A549 (cell line): ENCODE data around the gene CAMTA1.

Experiments
- MAFK ChIP-seq: fragments of 450-650 bp; IDR thresholded peaks from 2 replicates; pipeline ENCODE4 v1.6.1; 2014; ENCODE audit not compliant: partially characterized antibody
- MYC ChIP-seq: IDR thresholded peaks from 2 replicates; pipeline ENCODE4 v1.6.1; 2012; ENCODE audit warnings: mild to moderate bottlenecking, inconsistent platforms, low read length, improper control_type of control experiment, borderline replicate concordance
- POLR2A ChIP-seq: IDR thresholded peaks from 2 replicates; pipeline ENCODE4 v1.6.1; 2012; ENCODE audit warnings: mild to moderate bottlenecking, low read length
- RAD21 ChIP-seq, 2 experiments: fragments of >200 bp in 1 of 2; sonication (Bioruptor Twin) in 1 of 2; formaldehyde crosslinking in 1 of 2; IDR thresholded peaks in 1 of 2; conservative IDR thresholded peaks in 1 of 2; 2 replicates in 1 of 2; 3 replicates in 1 of 2; pipeline ENCODE4 v1.6.1; 2012 to 2018; ENCODE audit warnings: inconsistent platforms in 1 of 2
- RNF2 ChIP-seq: fragments of 200-600 bp; sonication (generic); IDR thresholded peaks from 2 replicates; pipeline ENCODE4 v1.6.1; 2016; ENCODE audit warnings: low read depth, mild to moderate bottlenecking, antibody characterized with exemption, moderate library complexity, borderline replicate concordance
- ZNF302 ChIP-seq: fragments of 250-450 bp; sonication (Bioruptor Pico); IDR thresholded peaks from 2 replicates; pipeline ENCODE4 v1.9.0; 2021; ENCODE audit warnings: inconsistent platforms, mild to moderate bottlenecking, moderate library complexity
- TF ChIP-seq, protein P1 (sequence below): fragments of >200 bp; sonication (Bioruptor Twin); formaldehyde crosslinking; IDR thresholded peaks from 3 replicates; pipeline ENCODE4 v1.5.1; 2016
- TF ChIP-seq, protein P2 (sequence below): fragments of 200-600 bp; sonication (generic); IDR thresholded peaks from 2 replicates; pipeline ENCODE4 v1.6.1; 2016; ENCODE audit warnings: antibody characterized with exemption, mild to moderate bottlenecking, moderate library complexity

DNA sequence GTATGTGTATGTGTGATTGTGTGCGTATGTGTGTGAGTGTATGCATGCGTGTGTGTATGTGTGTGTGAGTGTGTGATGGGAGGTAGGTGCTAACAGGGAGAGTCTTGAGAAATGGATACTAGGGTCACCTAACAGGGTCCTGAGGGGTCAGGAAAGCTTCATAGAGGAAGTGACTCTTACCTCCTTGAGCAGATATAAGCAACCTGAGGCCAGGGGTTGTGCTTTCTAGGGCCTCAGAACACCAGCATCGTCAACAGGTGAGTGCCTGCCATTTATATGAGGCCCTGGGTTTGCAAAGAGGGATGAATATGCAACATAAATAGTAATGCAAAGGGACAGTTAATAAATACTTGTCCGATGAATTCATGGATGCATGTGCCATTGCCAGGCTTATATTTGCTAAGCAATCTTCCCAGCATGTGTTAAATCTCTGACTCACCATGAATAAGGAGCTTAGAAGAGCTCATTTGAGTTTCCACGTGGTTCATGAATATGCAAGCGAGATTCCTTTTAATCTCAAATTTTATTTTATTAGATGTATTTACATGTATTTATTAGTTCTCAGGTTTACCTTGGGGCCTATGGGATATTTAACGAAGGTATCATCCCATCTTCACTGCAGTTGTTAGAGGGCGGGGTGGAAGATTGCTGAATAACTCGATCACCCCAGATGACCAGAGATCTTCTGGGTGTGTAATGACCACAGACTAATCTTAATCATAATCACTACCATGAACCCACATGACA, 438.3 kb downstream of the CAMTA1 start:
- TF ChIP-seq ZNF302 (no peak), POLR2A (no peak), MYC (peak; percentile 24; the same call in 1 of the 2 replicates), MAFK (no peak), RAD21 (conservative IDR thresholded peaks at IDR 0.05 in 1 of 2, IDR thresholded peaks at IDR 0.05 in 1 of 2) (0 out of 5 replicates have a peak, but pooled peaks of 1 of the 2 experiments have one; percentile 10), RNF2 (no peak)
- TF ChIP-seq, protein P1, sequence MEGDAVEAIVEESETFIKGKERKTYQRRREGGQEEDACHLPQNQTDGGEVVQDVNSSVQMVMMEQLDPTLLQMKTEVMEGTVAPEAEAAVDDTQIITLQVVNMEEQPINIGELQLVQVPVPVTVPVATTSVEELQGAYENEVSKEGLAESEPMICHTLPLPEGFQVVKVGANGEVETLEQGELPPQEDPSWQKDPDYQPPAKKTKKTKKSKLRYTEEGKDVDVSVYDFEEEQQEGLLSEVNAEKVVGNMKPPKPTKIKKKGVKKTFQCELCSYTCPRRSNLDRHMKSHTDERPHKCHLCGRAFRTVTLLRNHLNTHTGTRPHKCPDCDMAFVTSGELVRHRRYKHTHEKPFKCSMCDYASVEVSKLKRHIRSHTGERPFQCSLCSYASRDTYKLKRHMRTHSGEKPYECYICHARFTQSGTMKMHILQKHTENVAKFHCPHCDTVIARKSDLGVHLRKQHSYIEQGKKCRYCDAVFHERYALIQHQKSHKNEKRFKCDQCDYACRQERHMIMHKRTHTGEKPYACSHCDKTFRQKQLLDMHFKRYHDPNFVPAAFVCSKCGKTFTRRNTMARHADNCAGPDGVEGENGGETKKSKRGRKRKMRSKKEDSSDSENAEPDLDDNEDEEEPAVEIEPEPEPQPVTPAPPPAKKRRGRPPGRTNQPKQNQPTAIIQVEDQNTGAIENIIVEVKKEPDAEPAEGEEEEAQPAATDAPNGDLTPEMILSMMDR, result no peak
- TF ChIP-seq, protein P2, sequence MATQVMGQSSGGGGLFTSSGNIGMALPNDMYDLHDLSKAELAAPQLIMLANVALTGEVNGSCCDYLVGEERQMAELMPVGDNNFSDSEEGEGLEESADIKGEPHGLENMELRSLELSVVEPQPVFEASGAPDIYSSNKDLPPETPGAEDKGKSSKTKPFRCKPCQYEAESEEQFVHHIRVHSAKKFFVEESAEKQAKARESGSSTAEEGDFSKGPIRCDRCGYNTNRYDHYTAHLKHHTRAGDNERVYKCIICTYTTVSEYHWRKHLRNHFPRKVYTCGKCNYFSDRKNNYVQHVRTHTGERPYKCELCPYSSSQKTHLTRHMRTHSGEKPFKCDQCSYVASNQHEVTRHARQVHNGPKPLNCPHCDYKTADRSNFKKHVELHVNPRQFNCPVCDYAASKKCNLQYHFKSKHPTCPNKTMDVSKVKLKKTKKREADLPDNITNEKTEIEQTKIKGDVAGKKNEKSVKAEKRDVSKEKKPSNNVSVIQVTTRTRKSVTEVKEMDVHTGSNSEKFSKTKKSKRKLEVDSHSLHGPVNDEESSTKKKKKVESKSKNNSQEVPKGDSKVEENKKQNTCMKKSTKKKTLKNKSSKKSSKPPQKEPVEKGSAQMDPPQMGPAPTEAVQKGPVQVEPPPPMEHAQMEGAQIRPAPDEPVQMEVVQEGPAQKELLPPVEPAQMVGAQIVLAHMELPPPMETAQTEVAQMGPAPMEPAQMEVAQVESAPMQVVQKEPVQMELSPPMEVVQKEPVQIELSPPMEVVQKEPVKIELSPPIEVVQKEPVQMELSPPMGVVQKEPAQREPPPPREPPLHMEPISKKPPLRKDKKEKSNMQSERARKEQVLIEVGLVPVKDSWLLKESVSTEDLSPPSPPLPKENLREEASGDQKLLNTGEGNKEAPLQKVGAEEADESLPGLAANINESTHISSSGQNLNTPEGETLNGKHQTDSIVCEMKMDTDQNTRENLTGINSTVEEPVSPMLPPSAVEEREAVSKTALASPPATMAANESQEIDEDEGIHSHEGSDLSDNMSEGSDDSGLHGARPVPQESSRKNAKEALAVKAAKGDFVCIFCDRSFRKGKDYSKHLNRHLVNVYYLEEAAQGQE, result no peak
